HEK293T (cell line): ENCODE data around the gene VPS16.

Experiments used
- ARNT ChIP-seq: fragments of 450-650 bp; IDR thresholded peaks from 2 replicates; pipeline ENCODE4 v1.6.1; 2017; ENCODE audit warnings: mild to moderate bottlenecking
- BHLHE40 ChIP-seq: fragments of 450-650 bp; IDR thresholded peaks from 2 replicates; pipeline ENCODE4 v1.6.1; 2016; ENCODE audit warnings: mild to moderate bottlenecking, moderate library complexity, borderline replicate concordance
- CTBP1 ChIP-seq: fragments of 450-650 bp; IDR thresholded peaks from 2 replicates; pipeline ENCODE4 v1.6.1; 2016; ENCODE audit warnings: borderline replicate concordance
- HDGF ChIP-seq: fragments of 450-650 bp; IDR thresholded peaks from 2 replicates; pipeline ENCODE4 v1.6.1; 2017; ENCODE audit warnings: antibody characterized with exemption, borderline replicate concordance
- SP1 ChIP-seq: fragments of 450-650 bp; IDR thresholded peaks from 2 replicates; pipeline ENCODE4 v1.6.1; 2017
- SUZ12 ChIP-seq: fragments of 450-650 bp; IDR thresholded peaks from 2 replicates; pipeline ENCODE4 v1.6.1; 2016; ENCODE audit warnings: mild to moderate bottlenecking
- ZNF384 ChIP-seq: fragments of 450-650 bp; IDR thresholded peaks from 2 replicates; pipeline ENCODE4 v1.6.1; 2016

GRCh38 chr20:2816030-2816582, 24.4 kb upstream of the VPS16 start, which contains the start of gene TMEM239:
- TF ChIP-seq ZNF384 (no peak), SUZ12 (no peak), BHLHE40 (no peak), HDGF (no peak), SP1 (no peak), CTBP1 (no peak), ARNT (no peak)
